Activated T-helper 1 cell treated with Interleukin-2 at 50 U/mL for 16 hours (primary cell): ENCODE data around the gene ORAI1.
A peak's percentile ranks its signal among the peaks of the same experiment; 100 is the strongest.
"Not testable (repeated sequence)": the region's sequence is repeated elsewhere in the genome, so short reads cannot be mapped to it uniquely, and the experiment has no call there.

Experiments used
- DNase-seq: peaks from one replicate; pipeline ENCODE4 v3.0.0-alpha.2; 2020; ENCODE audit warnings: low read depth

The ORAI1 gene

DNA sequence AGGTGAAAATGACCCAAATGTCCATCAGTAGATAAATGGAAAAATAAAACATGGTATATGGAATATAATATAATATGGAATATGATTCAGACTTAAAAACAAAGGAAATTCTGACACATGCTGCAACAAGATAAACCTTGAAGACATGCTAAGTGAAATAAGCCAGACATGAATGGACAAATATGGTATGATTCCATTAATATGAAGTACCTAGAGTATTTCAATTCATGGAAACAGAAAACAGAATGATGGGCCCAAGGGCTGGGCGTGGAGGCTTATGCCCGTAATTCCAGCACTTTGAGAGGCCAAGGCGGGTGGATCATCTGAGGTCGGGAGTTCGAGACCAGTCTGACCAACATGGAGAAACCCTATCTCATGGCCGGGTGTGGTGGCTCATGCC lies 22.7 kb upstream of the ORAI1 start:
- no peak for DNase-seq

DNA sequence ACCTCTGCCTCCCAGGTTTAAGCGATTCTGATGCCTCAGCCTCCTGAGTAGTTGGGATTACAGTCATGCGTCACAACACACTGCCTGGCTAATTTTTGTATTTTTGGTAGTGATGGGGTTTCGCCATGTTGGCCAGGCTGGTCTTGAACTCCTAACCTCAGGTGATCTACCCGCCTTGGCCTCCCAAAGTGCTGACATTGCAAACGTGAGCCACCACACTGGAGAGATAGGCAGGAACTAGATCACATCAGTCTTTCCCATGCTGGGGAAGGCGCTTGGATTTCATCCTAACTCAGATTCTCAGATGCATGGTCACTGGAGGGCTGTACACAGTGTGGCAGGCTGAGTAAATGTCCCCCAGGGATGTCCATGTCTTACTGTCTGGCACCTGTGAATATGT lies 18.0 kb upstream of the ORAI1 start:
- no peak for DNase-seq

DNA sequence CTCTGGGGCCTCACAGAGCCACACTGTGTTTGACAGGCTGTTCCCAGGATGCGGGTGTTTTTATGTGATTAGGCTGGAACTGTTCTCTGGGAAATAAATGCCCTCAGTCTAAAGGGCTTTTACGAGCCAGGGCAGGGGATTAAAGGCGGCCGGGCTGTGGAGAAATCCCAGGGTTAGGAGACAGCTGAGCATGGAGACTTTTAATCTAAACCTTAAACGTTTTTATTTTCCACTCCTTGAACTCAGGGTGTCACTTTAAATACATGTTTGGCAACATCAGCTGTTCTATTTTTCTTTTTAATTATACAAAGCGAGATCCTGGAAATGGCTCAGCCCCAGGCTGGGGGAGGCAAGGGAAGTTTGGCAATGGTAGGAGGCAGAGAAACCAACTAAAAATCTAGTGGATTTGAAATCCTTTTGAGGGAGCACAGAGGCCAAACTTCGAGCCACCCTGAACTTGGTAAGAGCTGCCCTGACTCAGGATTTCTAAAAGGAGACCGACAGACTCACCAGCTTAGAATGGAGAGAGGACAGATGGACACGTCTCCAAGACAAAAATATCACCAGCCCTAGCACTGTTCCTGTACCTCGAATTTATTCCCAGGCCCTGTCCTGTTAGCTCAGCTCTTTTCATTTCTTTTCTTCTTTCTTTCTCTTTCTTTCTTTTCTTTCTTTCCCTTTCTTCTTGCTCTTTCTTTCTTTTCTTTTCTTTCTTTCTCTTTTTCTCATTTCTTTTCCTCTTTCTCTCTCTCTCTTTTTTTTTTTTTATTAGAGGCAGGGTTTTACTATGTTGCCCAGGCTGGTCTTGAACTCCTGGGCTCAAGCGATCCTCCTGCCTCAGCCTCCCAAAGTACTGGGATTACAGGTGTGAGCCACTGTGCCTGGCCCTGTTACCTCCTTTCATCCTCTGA lies 15.8 kb upstream of the ORAI1 start:
- no peak for DNase-seq

DNA sequence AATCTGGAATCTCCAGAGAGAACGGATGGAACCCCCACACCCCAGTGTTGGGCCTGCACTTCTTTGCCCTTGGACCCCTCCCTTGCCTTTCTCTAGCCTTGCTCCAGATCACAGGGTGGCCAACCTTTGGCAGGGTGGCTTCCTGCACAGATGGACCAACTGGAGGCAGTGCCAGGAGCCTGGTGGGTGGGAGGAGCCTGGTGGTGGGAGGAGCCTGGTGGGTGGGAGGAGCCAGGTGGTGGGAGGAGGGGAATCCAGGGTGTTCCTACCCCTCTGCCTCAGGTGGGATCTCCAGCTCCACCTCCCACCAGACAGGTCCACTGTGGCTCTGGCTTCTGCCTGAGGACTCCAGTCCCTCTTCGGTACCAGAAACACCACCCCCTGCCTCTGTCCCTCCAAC lies 15.0 kb upstream of the ORAI1 start:
- DNase-seq, result no peak

DNA sequence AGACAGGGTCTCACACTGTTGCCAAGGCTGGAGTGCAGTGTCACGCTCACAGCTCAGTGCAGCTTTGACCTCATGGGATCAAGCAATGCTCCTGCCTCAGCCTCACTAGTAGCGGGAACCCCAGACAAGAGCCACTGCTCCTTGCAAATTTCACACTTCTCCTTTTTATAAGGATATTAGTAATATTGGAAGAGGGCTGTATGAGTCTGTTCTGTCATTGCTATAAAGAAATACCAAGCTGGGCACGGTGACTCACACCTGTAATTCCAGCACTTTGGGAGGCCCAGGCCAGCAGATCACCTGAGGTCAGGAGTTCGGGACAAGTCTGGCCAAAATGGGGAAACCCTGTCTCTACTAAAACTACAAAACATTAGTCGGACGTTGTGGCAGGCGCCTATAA lies 12.9 kb upstream of the ORAI1 start:
- no peak for DNase-seq

DNA sequence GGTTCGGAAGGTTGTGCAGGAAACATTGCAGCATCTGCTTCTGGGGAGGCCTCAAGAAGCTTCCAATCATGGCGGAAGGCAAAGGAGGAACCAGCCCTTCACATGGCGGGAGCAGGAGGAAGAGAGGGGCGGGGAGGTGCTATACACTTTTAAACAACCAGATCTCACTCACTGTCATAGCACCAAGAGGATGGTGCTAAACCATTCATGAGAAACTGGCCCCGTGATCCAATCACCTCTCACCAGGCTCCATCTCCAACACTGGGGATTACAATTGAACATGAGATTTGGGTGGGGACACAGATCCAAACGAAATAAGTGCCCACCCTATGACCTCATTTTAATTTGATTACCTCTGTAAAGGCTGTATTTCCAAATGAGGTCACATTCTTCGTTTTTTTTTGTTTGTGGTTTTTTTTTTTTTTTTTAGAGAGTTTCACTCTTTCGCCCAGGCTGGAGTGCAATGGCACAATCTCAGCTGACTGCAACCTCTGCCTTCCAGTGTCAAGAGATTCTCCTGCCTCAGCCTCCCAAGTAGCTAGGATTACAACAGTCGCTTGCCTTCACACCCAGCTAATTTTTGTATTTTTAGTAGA lies 11.4 kb upstream of the ORAI1 start:
- no peak for DNase-seq

DNA sequence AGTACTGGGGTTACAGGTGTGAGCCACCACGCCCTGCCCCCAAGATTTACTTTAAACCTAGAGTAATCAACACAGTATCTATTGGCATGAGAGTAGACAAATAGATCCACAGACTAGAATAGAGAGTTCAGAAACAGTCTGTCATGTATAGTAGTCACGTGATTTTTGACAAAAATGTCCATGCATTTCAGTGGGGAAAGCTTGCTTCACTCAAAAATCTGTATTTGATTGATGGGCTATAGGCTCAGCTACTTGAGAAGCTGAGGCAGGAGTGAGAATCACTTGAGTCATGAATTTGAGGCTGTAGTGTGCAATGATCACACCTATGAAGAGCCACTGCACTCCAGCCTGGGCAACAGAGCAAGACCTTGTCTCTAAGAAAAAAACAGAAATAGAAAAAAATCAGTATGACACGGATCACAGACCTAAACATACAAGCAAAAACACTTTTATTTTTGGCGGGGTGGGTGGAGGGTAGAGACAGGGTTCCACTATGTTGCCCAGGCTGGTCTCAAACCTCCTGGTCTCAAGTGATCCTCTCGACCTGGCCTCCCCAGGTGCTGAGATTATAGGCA lies 7.6 kb upstream of the ORAI1 start:
- DNase-seq, result no peak

DNA sequence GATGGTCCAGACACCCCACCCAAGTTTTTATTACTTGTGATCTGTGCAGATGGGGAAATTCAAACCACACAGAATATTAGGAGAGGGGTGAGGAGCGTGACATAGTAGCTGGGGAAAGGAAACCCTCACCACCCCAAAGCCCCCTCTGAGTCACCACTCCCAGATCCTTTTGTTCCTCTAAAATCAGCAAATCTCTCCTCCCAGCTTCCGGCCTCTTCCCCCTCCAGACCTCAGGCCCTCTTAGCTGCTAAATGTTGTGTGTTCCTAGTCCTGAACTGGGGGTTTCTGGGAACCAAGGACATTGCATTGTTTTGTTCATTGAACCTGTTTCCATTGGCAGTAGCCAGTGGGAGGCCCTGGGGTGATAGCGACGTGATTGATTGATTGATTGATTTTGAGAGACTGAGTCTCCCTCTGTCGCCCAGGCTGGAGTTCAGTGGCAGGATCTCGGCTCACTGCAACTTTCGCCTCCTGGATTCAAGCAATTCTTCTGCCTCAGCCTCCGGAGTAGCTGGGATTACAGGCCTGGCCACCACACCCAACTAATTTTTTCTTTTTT lies 5.9 kb upstream of the ORAI1 start:
- DNase-seq, result no peak

DNA sequence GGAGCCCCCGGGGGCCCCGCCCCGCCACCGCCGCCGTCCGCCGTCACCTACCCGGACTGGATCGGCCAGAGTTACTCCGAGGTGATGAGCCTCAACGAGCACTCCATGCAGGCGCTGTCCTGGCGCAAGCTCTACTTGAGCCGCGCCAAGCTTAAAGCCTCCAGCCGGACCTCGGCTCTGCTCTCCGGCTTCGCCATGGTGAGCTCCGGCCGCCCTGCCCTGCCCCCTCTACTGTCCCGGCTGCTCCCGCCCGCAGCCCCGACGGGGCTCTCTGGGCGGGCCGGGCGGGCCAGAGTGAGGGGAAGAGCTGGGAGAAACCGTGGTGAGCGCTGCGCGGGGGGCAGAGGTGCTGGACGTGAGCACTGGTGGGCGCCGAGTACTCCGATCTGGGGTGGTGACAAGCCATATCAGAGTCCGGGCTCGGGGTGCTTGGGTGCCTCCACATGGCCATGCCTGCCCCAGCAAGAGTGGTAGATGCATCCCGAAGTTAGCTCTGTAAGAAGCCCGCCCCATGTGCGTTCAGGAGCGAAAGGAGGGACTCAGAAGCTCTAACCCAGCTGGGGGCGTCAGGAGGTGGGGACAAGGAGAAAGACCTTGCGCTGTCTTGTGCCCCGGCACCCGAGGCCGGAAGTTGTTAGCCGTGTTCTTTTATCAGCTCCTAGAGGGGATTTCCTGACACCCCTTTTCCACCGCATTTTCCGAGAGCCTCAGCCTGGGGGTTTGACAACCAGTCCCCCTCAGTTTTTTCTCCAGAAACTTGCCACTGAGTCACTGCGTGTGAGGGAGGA lies 717 bp downstream of the ORAI1 start:
- DNase-seq, result peak; percentile 65

DNA sequence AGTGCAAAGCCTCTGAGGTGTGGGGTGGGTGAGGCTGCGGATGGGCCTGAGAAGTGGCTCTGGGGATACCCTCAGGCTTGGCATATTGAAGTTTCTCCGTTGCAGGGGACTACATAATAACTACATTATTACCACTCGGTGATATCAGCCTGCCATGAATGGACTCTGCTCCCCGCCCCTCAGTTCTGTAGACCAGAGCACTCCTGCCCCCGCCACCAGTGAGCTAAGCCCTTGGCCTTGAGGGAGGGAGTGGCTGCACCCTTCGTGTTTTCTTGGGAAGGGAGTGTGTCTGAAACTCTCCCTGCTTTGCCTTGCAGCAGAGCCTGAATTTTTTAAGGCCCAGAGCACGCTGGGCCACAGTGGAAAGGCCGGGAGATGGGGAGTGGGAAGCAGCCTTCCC lies 1.7 kb downstream of the ORAI1 start:
- DNase-seq, result no peak

DNA sequence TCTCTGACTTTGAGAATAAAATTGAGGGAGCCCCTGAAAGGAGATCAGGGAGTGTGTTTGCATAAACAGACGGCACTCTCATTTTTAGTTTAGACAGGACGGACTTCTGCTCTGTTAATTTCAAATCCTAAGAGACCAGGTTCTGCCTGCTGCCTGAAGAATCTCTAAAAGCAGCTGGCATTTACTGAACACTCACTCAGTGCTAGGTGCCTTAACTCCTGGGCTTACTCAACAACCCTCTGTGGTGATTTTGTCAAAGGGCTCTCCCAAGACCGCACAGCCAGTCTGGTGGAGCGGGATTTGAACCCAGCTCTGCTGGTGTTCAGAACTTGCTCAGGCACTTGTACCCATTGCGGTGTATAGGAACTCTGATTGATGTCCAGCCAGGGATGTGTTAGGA lies 2.2 kb downstream of the ORAI1 start:
- no peak for DNase-seq

DNA sequence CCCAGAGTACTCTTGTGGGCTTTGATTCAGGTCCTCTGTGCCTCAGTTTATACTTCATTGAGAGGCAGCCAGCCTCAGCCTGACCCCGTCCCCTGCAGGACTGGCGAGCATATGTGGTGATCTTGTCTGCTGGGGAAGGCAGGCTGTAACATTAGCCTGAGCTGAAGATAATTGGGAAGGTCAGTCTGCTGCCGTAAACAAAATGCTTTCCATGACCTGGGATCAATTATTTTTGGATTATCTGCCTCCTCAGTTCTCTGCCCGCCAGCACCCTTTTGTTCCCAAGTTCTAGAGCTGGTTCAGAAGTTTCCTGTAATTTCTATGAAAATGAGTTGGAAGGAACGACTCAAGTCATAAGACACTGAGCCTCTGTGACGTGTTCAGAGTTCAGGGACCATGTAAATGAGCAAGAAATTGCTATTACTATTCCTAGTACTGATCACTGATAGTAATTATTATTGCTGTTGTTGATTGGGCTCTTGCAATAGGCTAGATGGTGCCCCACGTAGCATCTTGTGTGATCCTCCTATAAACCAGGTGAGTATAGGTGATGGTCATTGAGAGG lies 4.5 kb downstream of the ORAI1 start:
- DNase-seq, result no peak

DNA sequence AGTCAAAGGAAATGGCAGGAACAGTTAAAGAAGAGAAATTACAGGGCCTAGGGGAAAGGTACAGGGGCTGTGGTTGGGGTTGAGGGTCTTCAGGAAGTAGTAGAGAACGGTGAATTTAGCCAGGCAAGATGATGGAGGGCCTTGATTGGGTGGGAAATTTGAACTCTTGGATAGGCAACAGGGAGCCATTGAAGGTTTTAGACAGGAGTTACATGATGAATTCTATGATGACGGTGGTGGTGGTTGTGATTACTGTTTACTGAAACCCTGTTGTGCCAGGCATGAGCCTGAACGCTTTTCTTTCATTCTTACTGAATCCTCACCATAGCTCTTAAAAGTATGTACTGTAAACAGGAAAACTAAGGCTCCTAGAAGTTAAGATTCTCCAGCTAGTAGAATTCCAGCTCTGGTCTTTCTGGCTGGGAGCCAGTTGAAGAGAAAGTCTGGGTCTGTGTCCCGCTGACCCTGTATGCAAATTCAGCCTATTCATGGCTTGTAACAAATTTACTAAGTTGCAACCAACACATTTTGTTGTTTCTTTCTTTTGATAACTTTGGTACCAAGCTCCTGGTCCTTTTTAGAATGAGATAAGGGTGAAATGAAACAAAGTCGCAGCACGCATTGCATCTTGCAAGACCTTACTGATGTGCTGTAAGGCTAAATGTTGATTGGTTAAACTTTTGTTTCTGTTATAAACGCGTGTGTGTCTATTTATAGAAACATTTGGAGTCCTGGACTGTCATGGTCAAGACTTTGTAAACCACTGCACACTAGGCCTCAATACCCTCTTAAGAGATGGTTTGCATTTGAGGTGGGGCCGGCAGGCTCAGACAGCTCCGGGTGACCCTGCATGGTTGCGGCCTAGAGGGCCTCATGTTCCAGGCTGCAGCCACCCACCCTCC lies 6.0 kb downstream of the ORAI1 start:
- DNase-seq, result no peak

DNA sequence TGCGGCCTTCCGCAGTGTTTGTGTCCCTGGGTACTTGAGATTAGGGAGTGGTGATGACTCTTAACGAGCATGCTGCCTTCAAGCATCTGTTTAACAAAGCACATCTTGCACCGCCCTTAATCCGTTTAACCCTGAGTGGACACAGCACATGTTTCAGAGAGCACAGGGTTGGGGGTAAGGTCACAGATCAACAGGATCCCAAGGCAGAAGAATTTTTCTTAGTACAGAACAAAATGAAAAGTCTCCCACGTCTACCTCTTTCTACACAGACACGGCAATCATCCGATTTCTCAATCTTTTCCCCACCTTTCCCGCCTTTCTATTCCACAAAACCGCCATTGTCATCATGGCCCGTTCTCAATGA lies 7.5 kb downstream of the ORAI1 start:
- not testable (repeated sequence) for DNase-seq

DNA sequence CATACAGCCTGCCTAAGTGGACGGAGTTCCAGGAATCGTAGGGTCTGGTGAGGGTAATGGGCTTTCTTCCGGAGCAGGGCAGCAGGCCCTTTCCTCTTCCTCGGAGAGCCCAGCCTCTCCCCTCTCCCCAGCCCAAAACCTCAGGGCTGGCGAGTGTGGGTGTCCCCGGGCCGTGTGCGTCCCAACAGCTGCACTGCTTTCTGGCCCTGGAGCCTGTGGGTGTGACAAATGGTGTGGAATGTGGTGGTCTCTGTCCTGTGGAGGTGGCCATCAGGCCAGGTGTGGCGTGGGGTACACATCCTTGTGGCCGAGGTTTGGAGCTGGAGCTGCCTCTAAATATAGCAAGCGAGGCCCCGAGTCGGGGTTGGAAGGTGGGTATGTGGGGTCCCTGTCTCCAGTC lies 8.5 kb downstream of the ORAI1 start:
- no peak for DNase-seq

DNA sequence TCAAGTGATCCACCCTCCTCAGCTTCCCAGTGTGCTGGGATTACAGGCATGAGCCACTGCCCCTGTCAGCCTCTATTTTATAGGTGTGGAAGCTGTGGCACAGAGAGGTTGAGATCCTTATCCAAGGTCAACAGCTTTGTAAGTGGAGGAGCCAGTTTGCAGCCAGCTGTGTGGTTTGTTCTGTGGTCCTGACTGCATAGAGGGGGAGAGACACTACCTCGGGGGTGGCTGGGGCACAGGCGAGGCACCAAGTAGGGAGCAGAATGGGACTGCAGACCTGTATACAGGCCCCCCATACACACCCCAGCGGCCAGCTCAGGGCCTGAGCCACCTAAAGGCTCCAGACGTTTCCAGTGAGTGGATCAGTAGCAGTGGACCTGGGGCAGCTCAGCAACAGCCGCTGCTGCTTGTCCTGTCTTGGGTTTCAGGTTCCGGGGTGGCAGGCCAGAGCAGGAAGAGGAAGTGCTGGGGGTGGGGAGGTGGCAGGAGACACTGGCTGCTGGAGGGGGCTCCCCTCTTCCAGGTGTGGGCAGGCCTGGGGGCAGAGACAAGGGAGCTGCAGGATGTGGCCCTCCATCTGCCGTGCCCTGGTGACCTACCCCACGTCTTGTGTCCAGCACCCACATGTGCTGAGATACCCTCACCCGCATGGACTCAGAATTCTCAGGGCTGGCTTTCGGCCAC lies 11.0 kb downstream of the ORAI1 start:
- DNase-seq, result peak; percentile 37

DNA sequence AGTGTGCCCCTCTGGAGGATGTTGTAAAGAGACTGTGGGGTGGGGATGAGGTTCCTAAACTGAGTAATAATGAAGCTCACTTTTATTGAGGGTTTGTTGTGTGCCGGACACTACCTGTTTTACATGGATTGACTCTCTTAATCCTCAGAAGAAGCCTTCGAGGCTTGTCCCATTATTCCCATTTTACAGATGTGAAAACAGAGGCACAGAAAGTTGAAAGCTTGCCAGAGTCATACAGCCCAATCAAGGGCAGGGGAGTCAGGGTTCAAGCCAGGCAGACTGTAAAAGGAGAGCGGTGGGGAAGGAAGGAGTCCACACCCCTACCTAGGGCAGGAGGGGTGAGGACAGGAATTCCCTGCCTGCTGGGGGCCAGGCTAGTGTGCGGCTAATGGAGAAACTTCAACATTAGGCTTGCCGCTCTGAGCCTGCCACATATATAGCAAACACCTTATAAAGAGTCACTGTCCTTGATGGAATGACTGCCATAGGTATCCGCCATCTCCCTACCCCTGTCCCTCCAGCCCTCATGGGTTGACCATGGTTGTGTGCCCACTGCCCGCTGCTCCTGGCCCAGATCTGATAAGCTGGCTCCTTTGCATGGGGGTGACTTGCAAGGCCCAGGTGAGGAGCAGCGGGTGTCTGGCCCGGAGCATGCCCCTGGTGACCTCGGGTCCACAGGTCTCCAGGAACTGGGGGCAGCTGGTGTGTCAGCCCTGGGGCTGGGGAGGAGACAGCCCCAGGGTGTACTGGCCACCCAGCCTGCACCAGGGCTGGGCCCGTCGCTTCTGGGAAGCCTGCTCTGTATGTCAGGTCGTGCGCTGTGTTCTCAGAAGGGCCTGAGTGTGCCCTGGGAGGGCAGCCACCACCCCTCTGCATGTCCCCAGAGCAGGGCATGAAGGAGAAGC lies 12.2 kb downstream of the ORAI1 start:
- no peak for DNase-seq

DNA sequence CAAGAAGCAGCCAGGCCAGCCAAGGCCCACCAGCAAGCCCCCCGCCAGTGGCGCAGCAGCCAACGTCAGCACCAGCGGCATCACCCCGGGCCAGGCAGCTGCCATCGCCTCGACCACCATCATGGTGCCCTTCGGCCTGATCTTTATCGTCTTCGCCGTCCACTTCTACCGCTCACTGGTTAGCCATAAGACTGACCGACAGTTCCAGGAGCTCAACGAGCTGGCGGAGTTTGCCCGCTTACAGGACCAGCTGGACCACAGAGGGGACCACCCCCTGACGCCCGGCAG lies 15.0 kb downstream of the ORAI1 start:
- DNase-seq, result no peak

DNA sequence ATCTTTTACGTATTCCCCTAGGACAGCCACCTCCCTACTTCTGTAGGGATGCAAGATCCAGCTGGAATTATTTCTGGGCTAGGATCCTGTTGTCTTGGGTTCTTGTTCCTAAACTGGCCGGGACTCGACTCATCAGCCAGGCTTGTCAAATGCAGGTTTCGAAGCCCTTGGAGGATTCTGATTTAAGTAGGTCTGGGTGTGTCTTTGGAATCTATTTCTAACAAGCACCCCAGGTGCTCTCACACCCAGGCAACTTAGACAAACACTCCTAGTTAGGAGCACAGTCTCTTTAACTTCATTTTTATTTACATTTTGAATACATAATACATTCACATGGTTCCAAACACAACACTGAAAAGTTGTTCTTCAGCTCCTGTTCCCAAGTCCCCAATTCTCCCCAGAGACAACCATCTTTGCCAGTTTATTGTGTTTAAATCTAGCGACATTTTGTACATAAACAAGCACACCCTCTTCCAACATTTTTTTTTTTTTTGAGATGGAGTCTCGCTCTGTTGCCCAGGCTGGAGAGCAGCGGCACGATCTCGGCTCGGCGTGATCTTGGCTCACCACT lies 22.2 kb downstream of the ORAI1 start:
- no peak for DNase-seq
